Measurements from ENCODE around the gene PAK3. TPM values are rescaled to one million over a fixed set of nuclear protein-coding genes. Genes with fewer than 3 reads are reported as not detected.

PAK3 gene
- total and polyA plus RNA-seq, 5 donors from 2014 or later: 0.10 to 3.7 (median 0.84) TPM

- Histone ChIP-seq H3K27me3 (ENCODE audit: control insufficient read depth, insufficient read depth, low read length) (no peaks in the 10 kb centered on the region), H3K4me1 (ENCODE audit: control insufficient read depth, insufficient read depth, low read length, poor library complexity, severe bottlenecking) (no peaks in the 10 kb centered on the region), H3K4me3 (ENCODE audit: low read depth, low read length) (no peak overlapping the region), H3K27ac (ENCODE audit: insufficient read depth, low read length, poor library complexity, severe bottlenecking) (no peak overlapping the region), H3K36me3 (ENCODE audit: control insufficient read depth, insufficient read depth, low read length) (no peaks in the 10 kb centered on the region), H3K9me3 (ENCODE audit: control insufficient read depth in 2 of 2, low read length in 2 of 2) (no peaks in the 10 kb centered on the region)
- Mint-ChIP-seq H3K27me3 (no peaks in the 10 kb centered on the region), H3K27ac (no peak overlapping the region), H3K9me3 (peaks cover 0 to 2% (median 0%) of the 10 kb centered on the region in 7 donors), H3K4me1 (no peaks in the 10 kb centered on the region), H3K36me3 (no peaks in the 10 kb centered on the region), H3K4me3 (no peak overlapping the region)
- ATAC-seq (ENCODE audit: low read depth in 2 of 2) (no peak), DNase-seq (no peak)
Measured at GRCh38 chrX:111116666-111117065, 20.7 kb downstream of the PAK3 start.

GRCh38 chrX:111119341-111119740 is 23.4 kb downstream of the PAK3 start:
- Histone ChIP-seq H3K9me3 (ENCODE audit: control insufficient read depth in 2 of 2, low read length in 2 of 2) (no peaks in the 10 kb centered on the region), H3K4me3 (ENCODE audit: low read depth, low read length) (no peak overlapping the region), H3K4me1 (ENCODE audit: control insufficient read depth, insufficient read depth, low read length, poor library complexity, severe bottlenecking) (no peaks in the 10 kb centered on the region), H3K27ac (ENCODE audit: insufficient read depth, low read length, poor library complexity, severe bottlenecking) (no peak overlapping the region), H3K27me3 (ENCODE audit: control insufficient read depth, insufficient read depth, low read length) (no peaks in the 10 kb centered on the region), H3K36me3 (ENCODE audit: control insufficient read depth, insufficient read depth, low read length) (no peaks in the 10 kb centered on the region)
- no peak for DNase-seq
- H3K27me3 Mint-ChIP-seq: no peaks in the 10 kb centered on the region
- peaks cover 0 to 2% (median 0%) of the 10 kb centered on the region in 7 donors for H3K9me3 Mint-ChIP-seq
- no peak overlapping the region for H3K27ac Mint-ChIP-seq
- no peak for ATAC-seq (ENCODE audit: low read depth in 2 of 2)
- H3K36me3 Mint-ChIP-seq: no peaks in the 10 kb centered on the region
- H3K4me1 Mint-ChIP-seq: peaks cover 0 to 16% (median 12%) of the 10 kb centered on the region in 4 donors
- H3K4me3 Mint-ChIP-seq: no peak overlapping the region

DNA sequence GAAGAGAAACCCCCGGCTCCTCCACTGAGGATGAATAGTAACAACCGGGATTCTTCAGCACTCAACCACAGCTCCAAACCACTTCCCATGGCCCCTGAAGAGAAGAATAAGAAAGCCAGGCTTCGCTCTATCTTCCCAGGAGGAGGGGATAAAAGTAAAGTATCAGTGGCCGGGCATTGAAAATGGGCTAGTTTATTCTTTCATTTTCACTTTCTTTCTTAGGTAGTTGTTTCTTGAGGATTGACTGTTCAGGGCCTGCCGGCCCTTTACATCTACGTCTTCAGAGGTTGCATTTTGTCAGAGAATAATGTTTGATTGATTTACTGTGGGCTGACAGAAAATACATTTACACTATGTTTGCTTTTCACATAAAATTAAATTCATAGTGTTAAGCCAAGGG is 27.1 kb downstream of the PAK3 start:
- H3K27me3 Mint-ChIP-seq: no peaks in the 10 kb centered on the region
- H3K4me1 Mint-ChIP-seq: peaks cover 0 to 20% (median 12%) of the 10 kb centered on the region in 4 donors
- peak overlapping the region; percentile 71 for H3K4me3 ChIP-seq (ENCODE audit: low read depth, low read length)
- H3K9me3 ChIP-seq (ENCODE audit: control insufficient read depth in 2 of 2, low read length in 2 of 2): no peaks in the 10 kb centered on the region
- peak overlapping the region; percentile 61 for H3K27ac ChIP-seq (ENCODE audit: insufficient read depth, low read length, poor library complexity, severe bottlenecking)
- peak overlapping the region; percentile 91 to 94 (median 93) for H3K27ac Mint-ChIP-seq
- no peaks in the 10 kb centered on the region for H3K9me3 Mint-ChIP-seq
- no peaks in the 10 kb centered on the region for H3K36me3 ChIP-seq (ENCODE audit: control insufficient read depth, insufficient read depth, low read length)
- ATAC-seq (ENCODE audit: low read depth in 2 of 2): no peak
- peak in 2 of 3 donors; percentile 2 to 33 for DNase-seq
- H3K4me1 ChIP-seq (ENCODE audit: control insufficient read depth, insufficient read depth, low read length, poor library complexity, severe bottlenecking): no peaks in the 10 kb centered on the region
- peak overlapping the region; percentile 77 to 93 (median 87) for H3K4me3 Mint-ChIP-seq
- no peaks in the 10 kb centered on the region for H3K27me3 ChIP-seq (ENCODE audit: control insufficient read depth, insufficient read depth, low read length)
- H3K36me3 Mint-ChIP-seq: no peaks in the 10 kb centered on the region

DNA sequence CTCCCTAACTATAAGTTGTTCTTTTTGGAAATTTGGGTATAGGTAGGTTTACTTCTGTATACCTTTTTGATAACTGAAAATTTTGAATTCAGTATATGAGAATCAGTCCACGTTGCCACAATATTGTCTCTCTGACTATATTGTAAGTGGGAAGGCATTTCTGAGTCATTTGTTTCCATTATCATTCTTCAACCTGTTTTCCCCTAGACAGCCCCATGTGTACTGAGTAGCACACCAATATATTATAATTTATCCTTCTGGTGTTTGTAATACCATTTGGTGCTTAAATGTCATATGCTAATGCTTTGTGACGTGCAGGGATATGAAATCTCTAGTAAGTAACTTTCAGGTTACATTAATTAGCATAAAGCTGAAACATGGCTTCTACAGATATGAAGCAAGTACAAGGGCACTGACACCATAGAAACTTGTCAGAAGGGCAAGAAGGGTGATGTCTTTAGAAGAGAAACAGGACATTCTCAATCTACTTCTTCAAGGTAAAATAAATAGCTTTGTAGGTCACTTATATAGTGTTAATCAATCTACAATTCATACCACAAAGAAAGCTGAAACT is 27.7 kb downstream of the PAK3 start:
- H3K4me3 Mint-ChIP-seq: peak overlapping the region; percentile 77 to 93 (median 87)
- H3K4me1 ChIP-seq (ENCODE audit: control insufficient read depth, insufficient read depth, low read length, poor library complexity, severe bottlenecking): no peaks in the 10 kb centered on the region
- ATAC-seq (ENCODE audit: low read depth in 2 of 2) (no peak), DNase-seq (peak in 2 of 3 donors; percentile 3 to 10)
- peak overlapping the region; percentile 71 for H3K4me3 ChIP-seq (ENCODE audit: low read depth, low read length)
- H3K36me3 ChIP-seq (ENCODE audit: control insufficient read depth, insufficient read depth, low read length): no peaks in the 10 kb centered on the region
- H3K27me3 Mint-ChIP-seq: no peaks in the 10 kb centered on the region
- no peaks in the 10 kb centered on the region for H3K9me3 ChIP-seq (ENCODE audit: control insufficient read depth in 2 of 2, low read length in 2 of 2)
- H3K36me3 Mint-ChIP-seq: no peaks in the 10 kb centered on the region
- H3K9me3 Mint-ChIP-seq: no peaks in the 10 kb centered on the region
- no peaks in the 10 kb centered on the region for H3K27me3 ChIP-seq (ENCODE audit: control insufficient read depth, insufficient read depth, low read length)
- H3K4me1 Mint-ChIP-seq: peaks cover 0 to 20% (median 12%) of the 10 kb centered on the region in 4 donors
- H3K27ac ChIP-seq (ENCODE audit: insufficient read depth, low read length, poor library complexity, severe bottlenecking): peak overlapping the region; percentile 61
- peak overlapping the region; percentile 91 to 94 (median 93) for H3K27ac Mint-ChIP-seq

- ATAC-seq (ENCODE audit: low read depth in 2 of 2) (no peak), DNase-seq (peak in 1 of 3 donors; percentile 8)
- H3K27ac ChIP-seq (ENCODE audit: insufficient read depth, low read length, poor library complexity, severe bottlenecking): no peak overlapping the region
- H3K9me3 ChIP-seq (ENCODE audit: control insufficient read depth in 2 of 2, low read length in 2 of 2): no peaks in the 10 kb centered on the region
- Mint-ChIP-seq H3K4me1 (peaks cover 0 to 20% (median 12%) of the 10 kb centered on the region in 4 donors), H3K36me3 (no peaks in the 10 kb centered on the region), H3K4me3 (peak overlapping the region in 2 of 4 donors; percentile 15 to 77), H3K27me3 (no peaks in the 10 kb centered on the region), H3K27ac (no peak overlapping the region), H3K9me3 (peaks cover 0 to 1% (median 0%) of the 10 kb centered on the region in 7 donors)
- no peak overlapping the region for H3K4me3 ChIP-seq (ENCODE audit: low read depth, low read length)
- H3K4me1 ChIP-seq (ENCODE audit: control insufficient read depth, insufficient read depth, low read length, poor library complexity, severe bottlenecking): no peaks in the 10 kb centered on the region
- no peaks in the 10 kb centered on the region for H3K36me3 ChIP-seq (ENCODE audit: control insufficient read depth, insufficient read depth, low read length)
- H3K27me3 ChIP-seq (ENCODE audit: control insufficient read depth, insufficient read depth, low read length): no peaks in the 10 kb centered on the region
Measured at GRCh38 chrX:111124418-111124817, 28.4 kb downstream of the PAK3 start.

DNA sequence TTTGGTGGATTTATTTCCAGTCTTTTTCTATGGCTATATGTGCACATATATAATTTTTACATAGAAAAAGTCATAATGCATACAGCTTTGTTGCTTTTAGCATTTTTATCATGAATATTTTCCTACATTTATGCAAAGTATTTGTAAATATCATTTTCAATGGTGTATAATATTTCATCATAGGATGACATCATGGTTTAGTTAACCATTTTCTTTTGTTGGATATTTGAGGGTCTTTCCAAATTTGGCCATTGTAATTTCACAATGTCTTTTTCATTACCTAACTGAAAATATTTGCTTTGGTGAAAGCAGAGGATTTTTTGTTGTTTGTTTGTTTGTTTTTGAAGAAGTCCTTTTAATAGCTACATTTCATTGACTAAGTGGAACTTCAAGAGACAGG is 31.0 kb downstream of the PAK3 start:
- Mint-ChIP-seq H3K9me3 (peaks cover 0 to 3% (median 0%) of the 10 kb centered on the region in 7 donors), H3K27ac (no peak overlapping the region), H3K4me1 (peaks cover 0 to 20% (median 12%) of the 10 kb centered on the region in 4 donors), H3K36me3 (no peaks in the 10 kb centered on the region), H3K4me3 (no peak overlapping the region), H3K27me3 (no peaks in the 10 kb centered on the region)
- Histone ChIP-seq H3K27ac (ENCODE audit: insufficient read depth, low read length, poor library complexity, severe bottlenecking) (no peak overlapping the region), H3K9me3 (ENCODE audit: control insufficient read depth in 2 of 2, low read length in 2 of 2) (no peaks in the 10 kb centered on the region), H3K4me3 (ENCODE audit: low read depth, low read length) (no peak overlapping the region), H3K36me3 (ENCODE audit: control insufficient read depth, insufficient read depth, low read length) (no peaks in the 10 kb centered on the region), H3K4me1 (ENCODE audit: control insufficient read depth, insufficient read depth, low read length, poor library complexity, severe bottlenecking) (no peaks in the 10 kb centered on the region), H3K27me3 (ENCODE audit: control insufficient read depth, insufficient read depth, low read length) (no peaks in the 10 kb centered on the region)
- ATAC-seq (ENCODE audit: low read depth in 2 of 2): no peak
- DNase-seq: no peak

GRCh38 chrX:111129921-111130320 is 33.9 kb downstream of the PAK3 start:
- no peaks in the 10 kb centered on the region for H3K27me3 ChIP-seq (ENCODE audit: control insufficient read depth, insufficient read depth, low read length)
- H3K36me3 Mint-ChIP-seq: no peaks in the 10 kb centered on the region
- H3K4me1 ChIP-seq (ENCODE audit: control insufficient read depth, insufficient read depth, low read length, poor library complexity, severe bottlenecking): no peaks in the 10 kb centered on the region
- no peaks in the 10 kb centered on the region for H3K9me3 ChIP-seq (ENCODE audit: control insufficient read depth in 2 of 2, low read length in 2 of 2)
- no peak overlapping the region for H3K27ac Mint-ChIP-seq
- H3K27ac ChIP-seq (ENCODE audit: insufficient read depth, low read length, poor library complexity, severe bottlenecking): no peak overlapping the region
- H3K4me3 ChIP-seq (ENCODE audit: low read depth, low read length): no peak overlapping the region
- peak in 1 of 3 donors; percentile 29 for DNase-seq
- no peak for ATAC-seq (ENCODE audit: low read depth in 2 of 2)
- no peaks in the 10 kb centered on the region for H3K4me1 Mint-ChIP-seq
- H3K27me3 Mint-ChIP-seq: no peaks in the 10 kb centered on the region
- peaks cover 0 to 3% (median 0%) of the 10 kb centered on the region in 7 donors for H3K9me3 Mint-ChIP-seq
- H3K36me3 ChIP-seq (ENCODE audit: control insufficient read depth, insufficient read depth, low read length): no peaks in the 10 kb centered on the region
- H3K4me3 Mint-ChIP-seq: no peak overlapping the region

GRCh38 chrX:111131572-111131971 is 35.6 kb downstream of the PAK3 start:
- ATAC-seq (ENCODE audit: low read depth in 2 of 2): no peak
- H3K27ac ChIP-seq (ENCODE audit: insufficient read depth, low read length, poor library complexity, severe bottlenecking): no peak overlapping the region
- no peaks in the 10 kb centered on the region for H3K27me3 ChIP-seq (ENCODE audit: control insufficient read depth, insufficient read depth, low read length)
- Mint-ChIP-seq H3K9me3 (peaks cover 0 to 3% (median 0%) of the 10 kb centered on the region in 7 donors), H3K36me3 (no peaks in the 10 kb centered on the region), H3K27ac (no peak overlapping the region), H3K4me3 (no peak overlapping the region), H3K27me3 (no peaks in the 10 kb centered on the region), H3K4me1 (no peaks in the 10 kb centered on the region)
- no peak overlapping the region for H3K4me3 ChIP-seq (ENCODE audit: low read depth, low read length)
- H3K9me3 ChIP-seq (ENCODE audit: control insufficient read depth in 2 of 2, low read length in 2 of 2): no peaks in the 10 kb centered on the region
- H3K36me3 ChIP-seq (ENCODE audit: control insufficient read depth, insufficient read depth, low read length): no peaks in the 10 kb centered on the region
- no peaks in the 10 kb centered on the region for H3K4me1 ChIP-seq (ENCODE audit: control insufficient read depth, insufficient read depth, low read length, poor library complexity, severe bottlenecking)
- no peak for DNase-seq
